Left ventricle myocardium inferior (tissue), 1 donor: Measurements from ENCODE around the gene SPATA3. TPM values are rescaled to one million over a fixed set of nuclear protein-coding genes. Genes with fewer than 3 reads are reported as not detected.

Experiments used
- DNase-seq: peaks from one replicate; pipeline ENCODE4 v3.0.0-alpha.2; 2020
- H3K27ac ChIP-seq: fragments of 200-600 bp; replicated peaks from 2 replicates; pipeline ENCODE4 v1.8.0; 2021
- H3K27me3 ChIP-seq: fragments of 200-600 bp; 2 replicates; pipeline ENCODE4 v1.8.0; 2021; ENCODE audit warnings: low read depth
- H3K36me3 ChIP-seq: fragments of 200-600 bp; 2 replicates; pipeline ENCODE4 v1.8.0; 2021
- H3K4me1 ChIP-seq: fragments of 200-600 bp; 2 replicates; pipeline ENCODE4 v1.8.0; 2021
- H3K4me3 ChIP-seq: fragments of 200-600 bp; 2 replicates; pipeline ENCODE4 v1.8.0; 2021; ENCODE audit warnings: mild to moderate bottlenecking, moderate library complexity
- H3K9me3 ChIP-seq: fragments of 200-600 bp; replicated peaks from 2 replicates; pipeline ENCODE4 v1.8.0; 2021
- CTCF ChIP-seq: fragments of 200-600 bp; IDR thresholded peaks from 2 replicates; pipeline ENCODE4 v1.8.0; 2021; ENCODE audit warnings: antibody characterized with exemption, mild to moderate bottlenecking, borderline replicate concordance
- intact Hi-C: fragments of 100-400 bp; cut with micrococcal nuclease; formaldehyde crosslinking; loops from one replicate; pipeline ENCODE4 v1.11.0; 2022
- total RNA-seq: library from RNA; stranded (reverse); fragmentation: NEBNext Ultra II Directional; extraction: Animal tissue kit (Norgen Biotek cat#: 25700); gene quantifications from one replicate; pipeline ENCODE4 v1.2.1, GENCODE V29; 2021
- donor health status: DM: no; HTN: yes; CAD: no; lungs with severe emphysema.

SPATA3 gene
- total RNA-seq, 1 donor from 2014 or later: not detected

- Histone ChIP-seq H3K27me3 (peaks cover 45% of the 10 kb centered on the region), H3K27ac (no peak overlapping the region), H3K4me3 (no peak overlapping the region), H3K36me3 (no peaks in the 10 kb centered on the region), H3K9me3 (no peaks in the 10 kb centered on the region), H3K4me1 (no peaks in the 10 kb centered on the region)
- intact Hi-C loops: no loop called here
- DNase-seq: no peak
- TF ChIP-seq CTCF: no peak
Measured at GRCh38 chr2:230980468-230980867, 15.5 kb upstream of the SPATA3 start.

GRCh38 chr2:230981704-230982103 is 14.2 kb upstream of the SPATA3 start:
- Histone ChIP-seq H3K36me3 (no peaks in the 10 kb centered on the region), H3K4me1 (no peaks in the 10 kb centered on the region), H3K27ac (no peak overlapping the region), H3K4me3 (no peak overlapping the region), H3K27me3 (peaks cover 45% of the 10 kb centered on the region), H3K9me3 (no peaks in the 10 kb centered on the region)
- DNase-seq: no peak
- TF ChIP-seq CTCF: no peak
- intact Hi-C loops: no loop called here

GRCh38 chr2:230982126-230982525 is 13.8 kb upstream of the SPATA3 start:
- TF ChIP-seq CTCF: no peak
- H3K27me3 ChIP-seq: peaks cover 46% of the 10 kb centered on the region
- H3K9me3 ChIP-seq: no peaks in the 10 kb centered on the region
- H3K4me1 ChIP-seq: peaks cover 4% of the 10 kb centered on the region
- no peak overlapping the region for H3K4me3 ChIP-seq
- intact Hi-C loops: no loop called here
- H3K36me3 ChIP-seq: no peaks in the 10 kb centered on the region
- no peak for DNase-seq
- H3K27ac ChIP-seq: no peak overlapping the region

- intact Hi-C loops: no loop called here
- Histone ChIP-seq H3K9me3 (no peaks in the 10 kb centered on the region), H3K36me3 (no peaks in the 10 kb centered on the region), H3K27me3 (peaks cover 42% of the 10 kb centered on the region), H3K4me1 (peaks cover 4% of the 10 kb centered on the region), H3K4me3 (no peak overlapping the region), H3K27ac (no peak overlapping the region)
- no peak for TF ChIP-seq CTCF
- DNase-seq: no peak
Measured at GRCh38 chr2:230982528-230982927, 13.4 kb upstream of the SPATA3 start.

GRCh38 chr2:230983566-230983965 is 12.4 kb upstream of the SPATA3 start:
- H3K9me3 ChIP-seq: no peaks in the 10 kb centered on the region
- TF ChIP-seq CTCF: no peak
- H3K27me3 ChIP-seq: peaks cover 31% of the 10 kb centered on the region
- intact Hi-C loops: no loop called here
- DNase-seq: no peak
- no peaks in the 10 kb centered on the region for H3K36me3 ChIP-seq
- H3K4me3 ChIP-seq: no peak overlapping the region
- no peak overlapping the region for H3K27ac ChIP-seq
- H3K4me1 ChIP-seq: peaks cover 4% of the 10 kb centered on the region
